Measurements from ENCODE around the gene GABBR2. TPM values are rescaled to one million over a fixed set of nuclear protein-coding genes. Genes with fewer than 3 reads are reported as not detected.
A peak's percentile ranks its signal among the peaks of the same experiment; 100 is the strongest.

Gene GABBR2
- total RNA-seq, 1 experiment from 2014 or later: 3.8 TPM

GRCh38 chr9:98328770-98329169 is 380.0 kb downstream of the GABBR2 start:
- no peaks in the 10 kb centered on the region for H3K36me3 ChIP-seq
- no peak overlapping the region for H3K4me3 ChIP-seq
- H3K27me3 ChIP-seq: no peaks in the 10 kb centered on the region
- H3K9me3 ChIP-seq: no peaks in the 10 kb centered on the region
- DNase-seq: no peak

DNA sequence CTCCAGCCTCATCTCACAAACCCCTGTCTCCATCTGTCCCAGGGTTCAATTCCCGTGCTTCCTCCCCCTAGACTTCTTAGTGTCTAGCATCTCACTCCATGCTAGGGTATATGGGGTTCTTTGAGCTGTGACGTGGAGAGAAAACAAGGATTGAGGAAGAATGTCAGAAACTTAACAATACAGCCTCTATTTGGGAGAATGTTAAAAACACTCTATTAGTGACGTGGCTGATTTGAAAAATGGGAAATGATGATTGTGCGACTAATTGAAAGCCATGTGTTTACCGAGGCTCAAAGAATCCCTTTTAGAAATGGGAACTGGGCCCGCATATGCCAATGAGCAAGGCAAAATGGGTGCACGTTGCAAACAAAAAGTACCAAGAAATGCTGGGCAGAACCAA is 380.6 kb downstream of the GABBR2 start:
- H3K27me3 ChIP-seq: no peaks in the 10 kb centered on the region
- DNase-seq: no peak
- no peaks in the 10 kb centered on the region for H3K36me3 ChIP-seq
- no peak overlapping the region for H3K4me3 ChIP-seq
- H3K9me3 ChIP-seq: no peaks in the 10 kb centered on the region

GRCh38 chr9:98327249-98327561 is 381.5 kb downstream of the GABBR2 start:
- H3K27me3 ChIP-seq: no peaks in the 10 kb centered on the region
- no peaks in the 10 kb centered on the region for H3K36me3 ChIP-seq
- H3K9me3 ChIP-seq: no peaks in the 10 kb centered on the region
- no peak for DNase-seq
- no peak overlapping the region for H3K4me3 ChIP-seq

DNA sequence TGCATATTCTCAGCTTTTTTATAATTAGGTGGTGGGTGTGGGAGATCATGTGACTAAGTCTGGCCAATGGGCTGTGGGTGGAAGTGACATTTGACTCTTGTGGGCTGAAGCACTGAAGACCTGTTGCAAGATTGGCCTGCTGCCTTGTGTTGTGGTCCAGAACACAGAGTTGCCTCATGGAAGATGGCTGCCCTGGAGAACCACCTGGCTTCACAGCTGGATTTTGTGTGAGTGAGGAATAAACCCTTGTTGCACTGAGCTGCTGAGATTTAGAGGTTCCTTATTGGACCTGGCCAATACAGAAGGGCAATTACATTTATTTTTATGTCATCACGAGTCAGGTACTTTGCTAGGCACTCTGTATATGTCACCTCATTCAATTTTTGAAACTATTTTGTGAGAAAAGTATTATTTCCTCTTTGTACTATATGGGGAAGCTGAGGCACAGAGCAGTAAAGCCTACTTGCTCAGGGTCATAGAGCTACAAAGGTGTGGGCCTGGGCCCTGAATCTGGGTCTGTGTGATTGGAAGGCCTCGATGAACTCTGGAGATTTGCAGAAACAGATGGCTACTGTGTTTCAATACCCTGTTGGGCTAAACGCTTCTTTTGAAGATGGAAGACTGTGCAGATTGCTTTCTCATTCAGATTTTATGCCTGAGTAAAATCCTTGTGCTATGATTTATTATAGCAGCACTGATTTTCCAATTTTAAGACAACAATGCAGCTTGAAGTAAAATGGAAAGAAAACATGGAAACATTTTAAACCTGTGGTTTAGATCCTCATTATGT is 382.1 kb downstream of the GABBR2 start:
- Histone ChIP-seq H3K9me3 (no peaks in the 10 kb centered on the region), H3K27me3 (no peaks in the 10 kb centered on the region), H3K36me3 (no peaks in the 10 kb centered on the region), H3K4me3 (no peak overlapping the region)
- DNase-seq: peak; percentile 24

DNA sequence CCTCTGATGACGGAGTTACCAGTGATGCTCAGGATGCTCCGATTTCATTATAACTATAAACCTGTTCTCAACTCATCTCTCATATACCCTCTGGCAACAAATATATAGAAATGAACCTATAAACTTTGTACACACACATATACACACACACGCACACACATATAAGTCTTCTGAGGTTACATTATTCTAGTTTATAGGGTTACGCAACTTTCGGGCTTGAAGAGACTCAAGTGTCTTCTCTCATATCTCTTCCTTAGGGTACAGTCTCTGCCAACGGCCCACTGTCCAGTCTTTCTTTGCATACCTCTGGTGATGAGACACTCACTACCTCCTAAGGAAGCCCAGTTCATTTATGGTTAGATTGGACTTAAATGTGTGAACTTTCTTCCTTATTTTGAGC is 383.9 kb downstream of the GABBR2 start:
- DNase-seq: no peak
- Histone ChIP-seq H3K27me3 (no peaks in the 10 kb centered on the region), H3K9me3 (no peaks in the 10 kb centered on the region), H3K4me3 (no peak overlapping the region), H3K36me3 (no peaks in the 10 kb centered on the region)

DNA sequence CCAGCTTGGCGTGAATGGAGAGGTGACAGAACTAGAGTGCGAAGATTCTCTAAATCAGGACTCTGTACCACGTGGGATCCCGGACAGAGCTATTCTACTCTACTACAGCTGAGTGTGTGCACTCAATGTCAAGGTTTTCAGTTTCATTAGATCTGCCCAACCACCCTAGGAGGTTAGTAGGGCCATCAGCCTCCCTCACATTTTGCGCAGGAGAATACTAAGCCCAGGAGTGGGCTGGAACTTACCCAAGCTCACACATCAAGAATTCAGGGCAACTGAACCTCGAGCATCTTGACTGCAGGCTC is 385.0 kb downstream of the GABBR2 start:
- H3K9me3 ChIP-seq: no peaks in the 10 kb centered on the region
- no peaks in the 10 kb centered on the region for H3K27me3 ChIP-seq
- H3K4me3 ChIP-seq: no peak overlapping the region
- no peak for DNase-seq
- no peaks in the 10 kb centered on the region for H3K36me3 ChIP-seq

- DNase-seq: no peak
- Histone ChIP-seq H3K4me3 (no peak overlapping the region), H3K36me3 (no peaks in the 10 kb centered on the region), H3K9me3 (no peaks in the 10 kb centered on the region), H3K27me3 (no peaks in the 10 kb centered on the region)
Measured at GRCh38 chr9:98323051-98323830, 385.5 kb downstream of the GABBR2 start.

DNA sequence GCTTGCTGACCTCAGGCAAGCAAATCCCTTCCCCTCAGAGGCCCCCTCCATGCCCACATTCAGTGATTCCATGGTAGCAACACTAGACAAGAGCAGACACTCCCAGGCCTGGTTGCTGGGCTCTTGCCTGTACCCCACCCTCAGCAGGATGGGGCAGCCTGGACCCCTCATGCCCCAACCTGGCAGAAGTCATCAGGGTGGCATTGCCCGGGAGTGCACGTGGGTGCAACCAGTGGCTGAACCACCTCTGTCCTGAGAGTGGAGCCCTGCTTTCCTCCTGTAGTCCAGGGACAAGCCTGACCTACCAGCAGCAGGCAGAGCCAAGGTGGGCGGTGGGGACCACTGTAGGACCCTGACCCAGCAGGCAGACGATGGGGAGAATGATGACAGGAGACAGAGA is 387.5 kb downstream of the GABBR2 start:
- Histone ChIP-seq H3K36me3 (no peaks in the 10 kb centered on the region), H3K4me3 (no peak overlapping the region), H3K27me3 (no peaks in the 10 kb centered on the region), H3K9me3 (no peaks in the 10 kb centered on the region)
- no peak for DNase-seq

- DNase-seq: peak; percentile 48
- no peaks in the 10 kb centered on the region for H3K27me3 ChIP-seq
- no peak overlapping the region for H3K4me3 ChIP-seq
- no peaks in the 10 kb centered on the region for H3K9me3 ChIP-seq
- H3K36me3 ChIP-seq: no peaks in the 10 kb centered on the region
Measured at GRCh38 chr9:98318834-98319478, 389.8 kb downstream of the GABBR2 start.

GRCh38 chr9:98318041-98318790 is 390.5 kb downstream of the GABBR2 start:
- Histone ChIP-seq H3K27me3 (no peaks in the 10 kb centered on the region), H3K9me3 (no peaks in the 10 kb centered on the region), H3K36me3 (no peaks in the 10 kb centered on the region), H3K4me3 (no peak overlapping the region)
- DNase-seq: no peak

DNA sequence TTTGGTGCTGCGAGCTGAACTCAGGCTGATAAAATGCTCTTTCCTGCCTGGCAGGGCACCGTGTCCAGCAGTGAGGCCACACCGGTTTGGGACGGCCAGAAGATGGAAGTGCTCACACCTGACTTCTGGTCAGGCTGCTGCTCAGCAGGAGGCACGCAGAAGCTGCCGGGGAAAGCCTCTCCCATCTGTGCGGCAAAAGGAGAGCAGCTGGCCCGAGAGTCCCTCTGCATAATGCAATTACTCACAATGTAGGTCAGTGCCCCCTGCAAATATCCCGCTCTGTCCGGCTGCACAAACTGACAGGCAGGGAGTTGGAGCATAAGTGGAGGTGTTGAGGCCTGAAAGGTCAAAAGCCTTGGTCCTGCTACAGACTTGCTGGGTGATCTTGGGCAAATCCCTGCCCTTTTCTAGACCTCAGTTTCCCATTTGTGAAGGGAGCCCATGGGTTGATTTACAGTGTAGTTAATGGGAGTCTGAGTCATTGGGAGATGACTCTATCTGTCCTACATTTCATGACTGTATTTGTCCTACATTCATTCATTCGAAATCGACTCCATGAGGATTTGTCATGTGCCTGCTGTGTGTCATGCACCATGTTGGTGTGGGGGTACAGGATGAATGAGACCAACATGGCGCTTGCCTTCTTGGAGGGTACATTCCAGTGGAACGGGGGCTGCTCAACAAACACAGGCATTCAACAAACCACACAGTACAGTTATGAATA is 391.4 kb downstream of the GABBR2 start:
- no peak for DNase-seq
- Histone ChIP-seq H3K27me3 (no peaks in the 10 kb centered on the region), H3K36me3 (no peaks in the 10 kb centered on the region), H3K9me3 (no peaks in the 10 kb centered on the region), H3K4me3 (no peak overlapping the region)

- H3K4me3 ChIP-seq: no peak overlapping the region
- DNase-seq: no peak
Measured at GRCh38 chr9:98316445-98317133, 392.1 kb downstream of the GABBR2 start.

DNA sequence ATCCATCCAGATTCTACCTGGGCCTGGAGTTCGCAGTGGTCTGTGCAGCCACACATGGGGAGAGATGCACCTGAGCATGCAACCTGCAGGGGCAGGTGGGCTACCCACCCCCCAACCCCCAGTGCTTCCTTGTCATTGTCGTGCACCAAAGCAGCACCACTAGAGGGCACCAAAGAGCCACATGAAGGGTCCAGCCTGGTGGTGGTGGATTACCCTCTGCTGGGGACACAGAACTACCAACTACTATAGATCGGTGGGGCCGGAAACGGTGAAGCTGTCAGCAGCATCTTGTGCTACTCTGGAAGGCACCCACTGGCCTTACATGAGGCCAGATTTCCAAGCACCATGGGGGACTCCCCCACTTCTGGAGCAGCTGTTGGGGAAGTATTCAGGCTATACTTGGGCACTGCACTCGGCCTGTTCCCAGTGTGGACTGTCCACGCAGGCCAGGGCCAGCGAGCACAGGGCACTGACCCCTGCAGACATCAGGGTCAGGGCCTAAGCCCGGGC is 393.1 kb downstream of the GABBR2 start:
- peak; percentile 73 for DNase-seq

More at GRCh38 chr9:98316445-98317133, 392.1 kb downstream of the GABBR2 start:
- Histone ChIP-seq H3K9me3 (no peaks in the 10 kb centered on the region), H3K36me3 (no peaks in the 10 kb centered on the region), H3K27me3 (no peaks in the 10 kb centered on the region)

DNA sequence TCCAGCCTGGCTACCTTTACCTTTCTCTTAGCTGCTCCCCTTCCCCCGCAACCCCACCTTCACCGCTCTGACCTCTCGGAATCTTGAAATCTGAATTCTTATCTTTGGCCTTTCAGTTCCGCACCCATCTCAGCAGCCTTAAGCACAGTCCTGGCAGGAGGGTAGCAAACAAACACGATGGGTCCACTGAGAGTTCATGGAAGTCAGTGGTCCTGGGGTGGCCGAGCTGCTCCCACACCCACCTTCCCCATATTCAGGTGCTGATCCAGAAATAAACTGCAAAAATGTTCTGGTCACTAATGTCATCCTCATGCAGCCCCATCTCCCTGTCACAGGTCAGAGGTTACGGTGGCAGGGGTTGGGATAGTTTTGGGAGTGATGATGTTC is 393.7 kb downstream of the GABBR2 start:
- H3K4me3 ChIP-seq: no peak overlapping the region
- no peaks in the 10 kb centered on the region for H3K27me3 ChIP-seq
- no peak for DNase-seq
- no peaks in the 10 kb centered on the region for H3K36me3 ChIP-seq
- H3K9me3 ChIP-seq: no peaks in the 10 kb centered on the region

More for the DNA sequence above, 393.1 kb downstream of the GABBR2 start:
- no peak overlapping the region for H3K4me3 ChIP-seq
- no peaks in the 10 kb centered on the region for H3K9me3 ChIP-seq
- no peaks in the 10 kb centered on the region for H3K36me3 ChIP-seq
- no peaks in the 10 kb centered on the region for H3K27me3 ChIP-seq

GRCh38 chr9:98314381-98315066 is 394.2 kb downstream of the GABBR2 start:
- Histone ChIP-seq H3K27me3 (no peaks in the 10 kb centered on the region), H3K36me3 (no peaks in the 10 kb centered on the region), H3K9me3 (no peaks in the 10 kb centered on the region), H3K4me3 (no peak overlapping the region)
- DNase-seq: no peak

All from MG63 (cell line).